OCI-LY7 (cell line): ENCODE results near the gene ELMO2. TPM values are rescaled to one million over a fixed set of nuclear protein-coding genes. Genes with fewer than 3 reads are reported as not detected.

Experiments used
- BruUV-seq: library from RNA; stranded (reverse); fragments of 400-500 nt; replicated peaks from 2 replicates; lab custom pipeline; 2021; lab: Mats Ljungman, UMichigan
- CTCF ChIA-PET: fragments of 300-600 bp; sonication (Branson Sonifier 250); formaldehyde crosslinking; loops from one replicate; lab custom pipeline; 2022; ENCODE audit warnings: antibody characterized with exemption; ENCODE audit not compliant: unreplicated experiment; lab: Charles Lee
- POLR2A ChIA-PET: fragments of 300-600 bp; sonication (Branson Sonifier 250); formaldehyde crosslinking; loops from one replicate; lab custom pipeline; 2022; ENCODE audit warnings: antibody characterized with exemption; lab: Charles Lee
- DNase-seq: peaks from one replicate; pipeline ENCODE4 v3.0.0-alpha.2; 2015; ENCODE audit warnings: low spot score
- H2AFZ ChIP-seq: fragments of 200-600 bp; sonication (generic), shearing (Covaris generic); 2 replicates; pipeline ENCODE4 v1.6.1; 2014; ENCODE audit warnings: mild to moderate bottlenecking, antibody characterized with exemption, low read length, moderate library complexity
- H3K27ac ChIP-seq: fragments of 200-600 bp; sonication (generic); 2 replicates; pipeline ENCODE4 v1.5.1; 2014; ENCODE audit warnings: mixed run types, low read depth, mild to moderate bottlenecking, moderate library complexity, low read length, inconsistent platforms; ENCODE audit not compliant: poor library complexity, severe bottlenecking
- H3K36me3 ChIP-seq: fragments of 200-600 bp; sonication (generic); 2 replicates; pipeline ENCODE4 v1.6.1; 2014; ENCODE audit warnings: mild to moderate bottlenecking, antibody characterized with exemption, low read length, moderate library complexity, mixed read lengths; ENCODE audit not compliant: insufficient read depth
- H3K4me1 ChIP-seq: fragments of 200-600 bp; sonication (generic); 2 replicates; pipeline ENCODE4 v1.5.1; 2014; ENCODE audit warnings: mild to moderate bottlenecking, low read length; ENCODE audit not compliant: insufficient read depth, poor library complexity, severe bottlenecking
- H3K4me2 ChIP-seq: fragments of 200-600 bp; sonication (generic); 2 replicates; pipeline ENCODE4 v1.6.1; 2014; ENCODE audit warnings: mild to moderate bottlenecking, low read length
- H3K4me3 ChIP-seq: fragments of 200-600 bp; sonication (generic); 2 replicates; pipeline ENCODE4 v1.5.1; 2014; ENCODE audit warnings: mild to moderate bottlenecking, low read depth, low read length; ENCODE audit not compliant: poor library complexity, severe bottlenecking
- H3K79me2 ChIP-seq: fragments of 200-600 bp; sonication (generic); 2 replicates; pipeline ENCODE4 v1.6.1; 2016; ENCODE audit warnings: low read depth, mild to moderate bottlenecking, low read length, moderate library complexity, mixed read lengths; ENCODE audit not compliant: insufficient read depth
- H3K9me2 ChIP-seq: fragments of 200-600 bp; sonication (generic); 2 replicates; pipeline ENCODE4 v1.6.1; 2016; ENCODE audit warnings: mild to moderate bottlenecking, low read length, mixed read lengths; ENCODE audit not compliant: insufficient read depth
- H3K9me3 ChIP-seq: fragments of 200-600 bp; sonication (generic); 2 replicates; pipeline ENCODE4 v1.6.1; 2014; ENCODE audit warnings: mild to moderate bottlenecking, mixed run types, low read length, mixed read lengths
- H4K20me1 ChIP-seq: fragments of 200-600 bp; sonication (generic); 2 replicates; pipeline ENCODE4 v1.6.1; 2014; ENCODE audit warnings: mild to moderate bottlenecking, antibody characterized with exemption, low read length, moderate library complexity, mixed read lengths; ENCODE audit not compliant: insufficient read depth
- EZH2phosphoT487 ChIP-seq: fragments of 200-600 bp; sonication (generic); IDR thresholded peaks from 2 replicates; pipeline ENCODE4 v1.6.1; 2018; ENCODE audit warnings: low read depth, borderline replicate concordance, mild to moderate bottlenecking, mixed run types, antibody characterized with exemption, low read length, moderate library complexity, mixed read lengths
- intact Hi-C: fragments of 100-400 bp; cut with micrococcal nuclease; formaldehyde crosslinking; loops from one replicate; pipeline ENCODE4 v1.10.0; 2022; ENCODE audit not compliant: unreplicated experiment
- total RNA-seq, 2 experiments: library from RNA; depleted of rRNA in 1 of 2; stranded (reverse); fragments of >200 nt in 1 of 2; shearing (Covaris generic) in 1 of 2; gene quantifications; 2 replicates each; pipeline ENCODE4 v1.2.3, GENCODE V29; 2014 to 2022
- TF ChIP-seq, protein P1 (sequence below): fragments of 200-600 bp; sonication (generic); conservative IDR thresholded peaks from 2 replicates; pipeline ENCODE4 v1.5.1; 2014; ENCODE audit warnings: mild to moderate bottlenecking, antibody characterized with exemption, low read length, moderate library complexity, mixed read lengths

The ELMO2 gene
- total RNA-seq, 2 experiments from 2014 or later, result 16.0 to 36.4 TPM

DNA sequence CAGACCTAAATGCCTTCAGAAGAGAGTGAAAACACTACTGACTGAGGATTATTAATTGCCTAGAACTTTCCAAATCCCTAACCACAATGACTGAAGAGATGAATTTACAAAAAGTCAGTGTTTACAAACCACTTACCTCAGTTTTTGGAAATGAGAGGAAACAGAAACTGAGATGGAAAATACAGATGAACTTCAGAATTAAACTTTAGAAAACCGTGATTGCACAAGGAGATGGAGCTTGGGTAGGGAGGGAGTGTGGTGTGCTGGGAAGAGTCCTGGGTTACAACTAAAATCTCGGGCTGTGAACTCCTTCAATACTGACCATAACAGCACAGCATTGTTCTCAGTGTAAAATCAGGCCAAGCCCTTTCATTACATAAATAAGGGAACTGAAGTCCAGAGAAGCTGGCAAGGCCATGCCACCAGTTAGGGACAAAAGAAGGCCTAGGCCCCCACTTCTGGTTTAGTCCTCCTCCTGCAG is 4.0 kb downstream of the ELMO2 start:
- Histone ChIP-seq H4K20me1 (0 out of 2 replicates have a peak, but pooled peaks cover 10% of the 10 kb centered on the region), H3K9me2 (no peaks in the 10 kb centered on the region), H3K4me2 (no peak overlapping the region), H3K27ac (no peak overlapping the region), H3K36me3 (peaks cover 7% of the 10 kb centered on the region; the same call in 1 of the 2 replicates), H3K9me3 (no peaks in the 10 kb centered on the region), H3K4me3 (no peak overlapping the region), H2AFZ (no peak overlapping the region), H3K4me1 (peaks cover 45% of the 10 kb centered on the region), H3K79me2 (peaks cover 6% of the 10 kb centered on the region; the same call in 1 of the 2 replicates)
- intact Hi-C loops, result no loop called here
- BruUV-seq, result no TSS peak
- TF ChIP-seq, protein P1, sequence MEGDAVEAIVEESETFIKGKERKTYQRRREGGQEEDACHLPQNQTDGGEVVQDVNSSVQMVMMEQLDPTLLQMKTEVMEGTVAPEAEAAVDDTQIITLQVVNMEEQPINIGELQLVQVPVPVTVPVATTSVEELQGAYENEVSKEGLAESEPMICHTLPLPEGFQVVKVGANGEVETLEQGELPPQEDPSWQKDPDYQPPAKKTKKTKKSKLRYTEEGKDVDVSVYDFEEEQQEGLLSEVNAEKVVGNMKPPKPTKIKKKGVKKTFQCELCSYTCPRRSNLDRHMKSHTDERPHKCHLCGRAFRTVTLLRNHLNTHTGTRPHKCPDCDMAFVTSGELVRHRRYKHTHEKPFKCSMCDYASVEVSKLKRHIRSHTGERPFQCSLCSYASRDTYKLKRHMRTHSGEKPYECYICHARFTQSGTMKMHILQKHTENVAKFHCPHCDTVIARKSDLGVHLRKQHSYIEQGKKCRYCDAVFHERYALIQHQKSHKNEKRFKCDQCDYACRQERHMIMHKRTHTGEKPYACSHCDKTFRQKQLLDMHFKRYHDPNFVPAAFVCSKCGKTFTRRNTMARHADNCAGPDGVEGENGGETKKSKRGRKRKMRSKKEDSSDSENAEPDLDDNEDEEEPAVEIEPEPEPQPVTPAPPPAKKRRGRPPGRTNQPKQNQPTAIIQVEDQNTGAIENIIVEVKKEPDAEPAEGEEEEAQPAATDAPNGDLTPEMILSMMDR, result no peak
- TF ChIP-seq EZH2phosphoT487, result no peak
- CTCF ChIA-PET, result no interaction called here
- DNase-seq, result no peak
- POLR2A ChIA-PET, result no interaction called here

GRCh38 chr20:46401478-46401860 is 4.9 kb downstream of the ELMO2 start:
- Histone ChIP-seq H2AFZ (no peak overlapping the region), H3K79me2 (peaks cover 6% of the 10 kb centered on the region; the same call in 1 of the 2 replicates), H3K4me1 (peaks cover 39% of the 10 kb centered on the region), H3K9me3 (no peaks in the 10 kb centered on the region), H3K36me3 (peaks cover 7% of the 10 kb centered on the region; the same call in 1 of the 2 replicates), H4K20me1 (0 out of 2 replicates have a peak, but pooled peaks cover 10% of the 10 kb centered on the region), H3K27ac (no peak overlapping the region), H3K9me2 (no peaks in the 10 kb centered on the region), H3K4me2 (no peak overlapping the region), H3K4me3 (no peak overlapping the region)
- no peak for DNase-seq
- intact Hi-C loops, result no loop called here
- no TSS peak for BruUV-seq
- ChIA-PET CTCF (no interaction called here), POLR2A (no interaction called here)
- TF ChIP-seq, protein P1, result no peak
- TF ChIP-seq EZH2phosphoT487, result no peak

GRCh38 chr20:46400828-46401477 is 5.5 kb downstream of the ELMO2 start:
- ChIA-PET CTCF (no interaction called here), POLR2A (no interaction called here)
- H3K4me3 ChIP-seq, result no peak overlapping the region
- H3K27ac ChIP-seq, result no peak overlapping the region
- H3K4me2 ChIP-seq, result no peak overlapping the region
- TF ChIP-seq, protein P1, result no peak
- no peak for TF ChIP-seq EZH2phosphoT487
- no peak for DNase-seq
- H4K20me1 ChIP-seq, result 0 out of 2 replicates have a peak, but pooled peaks cover 10% of the 10 kb centered on the region
- peaks cover 6% of the 10 kb centered on the region; the same call in 1 of the 2 replicates for H3K79me2 ChIP-seq
- no TSS peak for BruUV-seq
- intact Hi-C loops, result no loop called here
- peaks cover 9% of the 10 kb centered on the region; the same call in 1 of the 2 replicates for H3K36me3 ChIP-seq
- H3K9me2 ChIP-seq, result no peaks in the 10 kb centered on the region
- no peaks in the 10 kb centered on the region for H3K9me3 ChIP-seq
- H3K4me1 ChIP-seq, result peaks cover 39% of the 10 kb centered on the region
- H2AFZ ChIP-seq, result no peak overlapping the region
